ENCODE data around the gene TRPM6.

Gene TRPM6

DNA sequence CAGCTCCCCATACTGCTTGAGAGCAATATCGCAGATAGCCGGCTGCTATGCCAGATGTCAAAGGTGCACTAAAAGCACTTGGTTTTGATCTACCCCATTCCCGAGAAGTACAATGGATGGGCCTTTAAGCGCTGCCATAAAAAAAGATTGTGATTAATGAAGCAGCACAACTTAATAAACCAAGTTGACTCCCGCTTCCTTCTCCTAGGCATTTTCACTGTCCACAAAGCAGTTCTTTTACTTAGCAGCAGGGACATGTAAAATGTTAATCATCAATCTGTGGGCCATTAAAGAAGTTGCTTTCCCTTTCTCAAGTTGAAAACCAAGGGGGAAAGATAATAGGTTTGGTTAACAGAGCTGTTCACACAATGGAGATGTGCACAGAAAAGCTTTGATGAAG, 176.4 kb downstream of the TRPM6 start:
- no peak for DNase-seq

DNA sequence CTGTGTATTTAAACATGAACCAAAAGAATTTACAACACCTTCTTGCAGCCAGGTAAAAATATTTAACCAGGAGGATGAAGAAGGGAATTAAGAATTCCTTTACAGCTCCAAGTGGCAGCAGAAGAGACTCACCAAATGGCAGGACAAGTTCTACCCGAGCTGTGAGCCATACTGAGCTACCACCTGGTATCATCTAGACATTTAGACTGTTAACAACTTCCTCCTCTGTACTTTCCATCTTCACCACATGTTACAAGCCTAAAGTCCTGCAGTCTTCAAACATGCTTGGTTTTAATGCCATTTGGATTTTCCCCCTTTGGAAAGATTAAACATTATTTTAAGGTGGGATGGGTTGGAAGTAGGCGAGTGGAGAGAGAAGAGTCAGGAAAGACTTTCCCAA, 190.2 kb downstream of the TRPM6 start:
- no peak for DNase-seq

DNA sequence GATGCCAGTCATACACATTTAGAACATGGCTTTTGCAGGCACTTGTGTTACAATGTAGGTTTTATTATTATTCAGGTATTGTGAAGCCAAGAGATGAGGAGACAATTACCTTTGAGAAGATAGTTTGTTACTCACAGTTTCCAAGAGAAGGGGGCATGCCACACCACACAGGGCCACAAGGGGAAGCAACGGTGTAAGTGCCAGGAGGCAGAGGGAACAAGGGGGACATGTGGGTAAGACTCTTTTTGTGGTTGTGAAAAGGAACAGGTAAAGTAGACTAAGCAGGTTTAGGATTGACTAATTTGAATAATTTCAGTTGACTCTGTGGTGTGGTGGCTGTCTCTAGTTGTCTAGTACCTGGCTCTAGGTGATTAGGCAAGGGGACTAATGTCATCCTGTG, 191.2 kb downstream of the TRPM6 start:
- DNase-seq = no peak

DNA sequence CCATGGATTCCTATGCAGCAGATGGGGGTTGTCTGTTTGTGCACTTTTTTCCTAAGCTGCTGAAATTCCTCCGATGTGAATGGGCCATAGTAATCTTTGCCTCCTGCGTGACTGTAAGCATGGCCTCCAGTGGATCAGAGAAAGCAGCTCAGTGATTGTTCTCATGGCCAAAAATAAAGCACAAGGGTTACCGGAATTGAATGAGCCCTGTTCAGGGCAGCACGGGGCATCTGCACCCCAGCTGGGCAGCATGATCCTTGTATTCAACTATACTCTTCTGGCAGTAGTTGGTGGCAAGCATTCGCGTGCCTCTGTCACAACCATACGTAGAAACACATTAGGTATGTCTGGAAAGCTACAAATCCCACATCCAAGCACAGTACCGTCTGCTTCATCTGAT, 196.7 kb downstream of the TRPM6 start:
- DNase-seq = no peak

DNA sequence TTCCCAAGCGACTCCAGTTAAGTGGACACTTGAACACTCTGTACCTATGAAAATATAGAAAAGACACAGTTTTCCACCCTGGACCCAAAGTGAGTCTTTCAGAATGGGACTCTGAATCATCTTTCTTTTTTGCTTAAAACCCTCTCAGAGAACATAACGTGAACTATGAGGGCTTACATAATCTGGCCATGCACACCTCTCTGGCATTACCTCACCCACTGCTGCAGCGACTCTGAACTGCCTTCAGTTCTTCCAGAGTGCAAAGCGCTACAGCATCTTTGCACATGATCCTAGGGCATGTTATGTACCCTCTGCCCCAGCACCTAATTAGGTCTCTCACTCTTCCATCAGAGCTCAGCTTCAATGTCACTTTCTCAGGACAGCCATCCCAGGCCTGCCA, 204.4 kb downstream of the TRPM6 start:
- no peak for DNase-seq

DNA sequence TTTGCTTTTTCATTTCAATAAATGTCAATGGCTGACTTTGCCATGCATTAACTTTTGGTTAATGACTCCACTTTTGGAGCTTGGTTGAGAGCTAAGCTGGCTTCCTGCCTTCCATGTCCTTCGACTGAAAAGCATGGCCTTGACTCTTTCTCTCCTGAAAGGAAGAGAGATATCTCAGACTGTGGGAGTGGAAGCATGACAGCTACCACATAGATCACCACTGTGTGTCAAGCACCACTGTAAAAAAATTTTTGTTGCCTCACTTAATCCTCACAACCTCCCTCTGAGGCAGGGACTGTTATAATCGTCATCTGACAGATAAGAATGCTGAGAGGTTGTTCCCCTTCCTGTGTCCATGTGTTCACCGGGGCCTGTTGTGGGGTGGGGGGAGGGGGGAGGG, 205.8 kb downstream of the TRPM6 start:
- no peak for DNase-seq

DNA sequence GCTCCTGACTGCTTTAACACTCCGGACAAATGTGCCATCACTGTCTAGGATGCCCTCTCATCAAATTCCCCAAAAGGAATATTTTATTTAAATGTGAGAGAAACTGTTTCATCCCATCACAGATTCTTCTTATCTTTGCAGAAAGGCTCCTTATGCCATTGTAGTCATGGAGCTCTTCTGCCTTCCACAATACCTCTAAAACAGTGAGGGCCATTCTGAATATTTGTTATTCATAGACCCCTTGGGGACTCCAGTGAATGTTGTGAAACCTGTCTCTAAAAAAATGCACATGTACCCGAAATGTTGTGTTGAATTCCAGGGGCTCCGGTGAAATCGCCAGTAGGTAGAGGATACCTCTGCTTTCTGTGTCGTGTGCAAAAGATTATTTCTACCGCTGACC, 213.6 kb downstream of the TRPM6 start:
- no peak for DNase-seq

Measured in activated CD4-positive, alpha-beta T cell treated with anti-CD3 and anti-CD28 coated beads, Interleukin-2, Interleukin-6, amounts not matched to agents 100 ng/mL and 50 ng/mL, durations not matched to agents 16 hours and 8 hours (primary cell).